GM21576 (cell line): ENCODE measurements around the gene LHPP.

Experiments
- ATAC-seq: cut with Tn5 transposase; IDR thresholded peaks from one replicate; pipeline ENCODE4 v1.9.1; 2021; ENCODE audit warnings: mild to moderate bottlenecking, moderate library complexity; ENCODE audit not compliant: unreplicated experiment

Gene LHPP

DNA sequence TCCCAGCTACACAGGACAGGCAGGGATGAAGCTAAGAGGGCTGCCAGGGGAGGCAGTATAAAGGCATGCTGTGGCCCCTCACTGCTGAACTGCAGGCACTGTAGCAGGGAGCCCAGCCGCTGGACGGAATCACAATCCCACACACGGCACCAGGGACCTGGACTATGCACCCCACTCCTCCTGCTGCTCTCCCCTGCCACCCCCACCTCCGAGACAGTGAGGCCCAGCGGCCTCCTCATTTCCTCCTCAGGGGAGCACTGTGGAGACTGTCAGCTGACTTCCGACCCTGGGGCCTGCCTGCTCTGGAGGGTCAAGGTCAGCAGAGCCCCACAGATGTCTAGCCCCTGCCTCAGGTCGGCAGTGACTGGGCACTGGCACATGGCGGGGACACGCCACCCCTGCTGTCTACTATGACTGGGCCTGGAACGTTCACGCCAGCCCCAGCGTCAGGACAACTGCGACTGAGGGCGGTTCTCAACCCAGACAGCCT, 189.8 kb downstream of the LHPP start:
- ATAC-seq: no peak

DNA sequence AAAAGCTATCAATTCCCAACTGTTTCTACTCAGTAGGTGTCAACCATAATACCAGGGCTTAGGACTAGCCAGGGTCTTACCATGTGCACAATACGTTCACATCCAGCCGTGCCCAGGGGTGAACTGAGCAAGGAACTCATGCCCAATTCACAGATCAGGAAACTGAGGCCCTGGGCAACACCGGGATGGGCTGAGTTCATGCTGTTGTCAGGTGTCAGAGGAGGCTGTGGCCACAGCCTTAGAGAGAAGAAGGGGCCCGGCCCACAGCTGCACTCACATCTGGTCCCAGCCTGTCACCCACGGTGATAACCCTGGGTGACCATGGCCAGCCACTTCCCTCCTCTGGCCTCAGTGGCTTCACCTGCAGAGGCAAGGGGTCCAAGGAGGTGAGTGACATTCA, 190.6 kb downstream of the LHPP start:
- ATAC-seq: no peak

GRCh38 chr10:124652701-124653100, 191.1 kb downstream of the LHPP start:
- ATAC-seq: no peak

GRCh38 chr10:124653311-124653710, 191.7 kb downstream of the LHPP start:
- ATAC-seq: no peak

GRCh38 chr10:124653811-124654651, 192.4 kb downstream of the LHPP start:
- ATAC-seq: no peak

DNA sequence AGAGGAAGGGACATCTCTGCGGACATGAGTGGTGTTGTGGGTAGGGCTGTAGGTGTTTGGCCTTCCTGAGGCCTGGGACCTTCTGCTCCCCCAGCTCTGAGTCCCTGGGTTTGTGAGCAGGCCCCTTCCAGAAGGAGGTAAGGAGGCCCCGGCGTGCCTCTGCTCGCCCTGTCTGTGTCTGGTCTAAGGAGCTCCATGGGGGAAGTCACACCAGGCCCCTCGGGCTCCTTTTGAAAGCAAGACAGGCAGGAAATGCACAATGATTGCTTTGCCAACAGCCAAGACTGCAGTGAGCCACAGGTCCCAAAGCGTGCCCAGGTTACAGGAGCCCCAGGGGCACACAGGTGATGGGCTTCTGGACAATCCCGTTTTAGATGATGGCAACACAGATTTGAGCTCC, 193.1 kb downstream of the LHPP start:
- no peak for ATAC-seq

DNA sequence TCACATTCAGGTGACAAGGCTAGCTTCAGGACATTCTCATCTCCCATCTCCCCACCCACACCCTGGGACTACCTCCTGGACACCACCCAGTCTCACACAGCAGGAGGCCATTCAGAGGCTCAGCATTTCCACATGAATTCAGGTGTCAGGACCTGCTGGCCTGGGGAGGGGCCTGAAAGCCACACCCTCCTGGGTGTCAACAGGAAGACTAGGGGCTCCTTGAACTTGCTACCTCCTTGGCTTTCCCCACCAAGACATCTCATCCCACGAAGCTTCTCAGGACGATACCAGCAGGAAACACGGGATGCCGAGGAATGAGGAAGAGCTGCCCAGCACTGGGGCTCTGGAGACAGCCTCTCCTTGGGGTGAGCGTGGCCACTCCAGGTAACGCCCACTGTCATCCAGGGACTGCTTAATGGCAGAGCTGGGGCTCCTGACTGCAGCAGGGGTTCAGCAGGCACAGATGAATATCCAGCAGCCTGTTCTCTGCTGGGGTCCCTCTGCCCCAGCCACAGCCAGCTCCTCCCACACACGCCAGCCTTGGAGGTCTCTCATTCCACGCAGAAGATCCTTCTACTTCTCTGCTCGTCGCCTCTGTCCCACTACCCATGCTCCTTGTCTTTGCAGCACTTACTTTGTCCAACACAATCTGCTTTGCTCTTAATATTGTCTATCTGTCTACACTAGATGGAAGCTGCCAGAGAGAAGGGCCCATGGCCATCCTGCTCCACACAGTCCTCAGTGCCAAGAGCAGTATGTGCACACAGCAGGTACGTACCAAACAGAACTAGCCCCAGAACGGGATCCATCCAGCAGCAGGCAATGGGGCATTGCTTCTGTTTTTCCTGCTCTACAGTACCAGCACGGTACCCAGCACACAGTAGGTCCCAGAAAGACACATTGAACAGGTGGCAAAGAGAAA, 193.8 kb downstream of the LHPP start:
- no peak for ATAC-seq

GRCh38 chr10:124656113-124656490, 194.5 kb downstream of the LHPP start:
- ATAC-seq: no peak

DNA sequence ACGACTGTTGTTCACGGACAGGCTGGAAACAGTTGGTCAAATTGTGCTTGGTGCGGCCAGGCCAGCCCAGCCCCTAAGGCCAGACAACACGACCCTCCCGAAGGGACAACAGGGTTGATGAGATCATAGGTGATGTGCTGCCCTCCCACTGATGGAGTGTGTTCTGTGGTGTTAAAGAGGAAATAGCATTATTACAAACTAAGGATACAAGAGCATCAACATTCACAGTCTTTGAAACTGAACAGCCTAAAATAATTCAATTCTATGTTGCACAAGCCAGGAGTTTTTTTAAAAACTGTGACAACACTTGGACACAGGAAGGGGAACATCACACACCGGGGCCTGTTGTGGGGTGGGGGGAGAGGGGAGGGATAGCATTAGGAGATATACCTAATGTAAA, 194.9 kb downstream of the LHPP start:
- no peak for ATAC-seq

GRCh38 chr10:124657806-124658205, 196.2 kb downstream of the LHPP start:
- ATAC-seq: no peak

DNA sequence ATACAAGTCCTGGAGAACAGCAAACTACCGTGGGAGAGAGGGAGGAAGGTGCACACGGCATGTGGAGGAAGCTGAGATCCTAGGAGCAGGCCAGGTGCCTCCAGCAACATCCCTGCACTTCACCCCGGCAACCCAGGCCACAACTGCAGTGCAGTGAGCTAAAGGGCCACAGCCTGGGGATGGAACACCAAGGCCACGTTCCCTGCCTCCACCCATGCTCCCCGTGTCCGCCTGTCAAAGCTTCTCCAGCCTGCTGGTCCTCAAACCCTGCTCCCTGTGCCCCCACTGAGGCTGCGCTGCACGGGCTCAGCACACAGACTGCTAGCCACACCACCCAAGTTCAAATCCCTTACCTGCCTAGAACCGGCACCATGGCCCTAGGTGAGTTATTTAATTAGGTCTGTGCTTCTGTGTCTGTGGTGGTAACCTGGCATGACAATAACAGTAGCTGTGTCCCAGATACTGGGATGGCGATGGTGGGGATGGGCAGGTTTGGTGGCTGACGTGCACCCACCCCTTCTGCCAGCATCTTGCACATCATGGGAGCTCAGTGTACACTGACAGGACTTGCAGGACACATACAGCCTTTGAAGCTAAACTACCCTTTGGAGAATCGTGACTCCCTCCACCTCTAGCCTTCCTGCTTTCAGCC, 197.1 kb downstream of the LHPP start:
- no peak for ATAC-seq

GRCh38 chr10:124659380-124659779, 197.8 kb downstream of the LHPP start:
- no peak for ATAC-seq

- no peak for ATAC-seq
These were observed 198.9 kb downstream of the LHPP start for GRCh38 chr10:124660404-124661125.

GRCh38 chr10:124661660-124662180, 200.1 kb downstream of the LHPP start:
- ATAC-seq: no peak

- ATAC-seq: no peak
These were observed 201.6 kb downstream of the LHPP start for GRCh38 chr10:124663228-124663627.
